K562 (cell line): ENCODE measurements around the gene HGS. TPM values are rescaled to one million over a fixed set of nuclear protein-coding genes. Genes with fewer than 3 reads are reported as not detected.

Source experiments
- ATAC-seq: fragments of 200-7000 bp; cut with Tn5 transposase; 3 replicates; pipeline ENCODE4 v1.9.1; 2020; ENCODE audit warnings: moderate library complexity
- BruUV-seq: library from RNA; stranded (reverse); fragments of 400-500 nt; replicated peaks from 2 replicates; lab custom pipeline; 2021; lab: Mats Ljungman, UMichigan
- CTCF ChIA-PET: fragments of 300-600 bp; formaldehyde crosslinking; extraction: SDS; loops from one replicate; lab custom pipeline; 2021; ENCODE audit warnings: low intra/inter-chr PET ratio; lab: Yijun Ruan, JAX
- POLR2A ChIA-PET: fragments of 300-600, 350-650 bp; sonication (Branson Sonifier 250); formaldehyde crosslinking; extraction: SDS; loops from one replicate; lab custom pipeline; 2021; ENCODE audit warnings: antibody characterized with exemption, inconsistent platforms; lab: Yijun Ruan, JAX
- DNase-seq, 4 experiments: peaks; one replicate each; pipeline versions ENCODE4 v3.0.0 to v3.0.0-alpha.2; 2011 to 2018; ENCODE audit warnings: low spot score in 3 of 4, mixed read lengths in 3 of 4; ENCODE audit errors: extremely low read depth in 1 of 4
- FAIRE-seq: peaks from 2 replicates; lab custom pipeline; 2011; peaks lifted over from hg19 to GRCh38; lab: Jason Lieb, UNC
- H2AFZ ChIP-seq: 2 replicates; pipeline ENCODE4 v1.6.0; 2011; ENCODE audit warnings: low read depth, low read length, control low read depth, inconsistent platforms
- H3K27ac ChIP-seq: fragments of 200-600 bp; 3 replicates; pipeline ENCODE4 v1.8.0; 2011; ENCODE audit warnings: low read depth, mild to moderate bottlenecking, control low read depth, inconsistent platforms, low read length, moderate library complexity, mixed read lengths; ENCODE audit errors: extremely low read depth
- H3K27me3 ChIP-seq, 2 experiments: fragments of 300-600 bp in 1 of 2; 2 replicates in 1 of 2; 3 replicates in 1 of 2; pipeline versions ENCODE4 v1.6.0 to v1.8.0; 2011; ENCODE audit warnings: inconsistent platforms in 2 of 2, low read length in 2 of 2, mild to moderate bottlenecking in 1 of 2, mixed read lengths in 1 of 2, moderate library complexity in 1 of 2; ENCODE audit not compliant: control insufficient read depth in 2 of 2, insufficient read depth in 2 of 2
- H3K36me3 ChIP-seq: fragments of 300-600 bp; 3 replicates; pipeline ENCODE4 v1.8.0; 2011; ENCODE audit warnings: mild to moderate bottlenecking, low read length, inconsistent platforms; ENCODE audit not compliant: control insufficient read depth, insufficient read depth
- H3K4me1 ChIP-seq, 2 experiments: fragments of 200-600 bp in 1 of 2; replicated peaks in 1 of 2; 2 replicates in 1 of 2; 3 replicates in 1 of 2; pipeline versions ENCODE4 v1.5.1 to v1.8.0; 2011; ENCODE audit warnings: inconsistent platforms in 2 of 2, low read length in 2 of 2, mild to moderate bottlenecking in 1 of 2, mixed read lengths in 1 of 2, moderate library complexity in 1 of 2; ENCODE audit not compliant: control insufficient read depth in 2 of 2, insufficient read depth in 2 of 2
- H3K4me2 ChIP-seq: 2 replicates; pipeline ENCODE4 v1.6.1; 2011; ENCODE audit warnings: low read length, control low read depth, inconsistent platforms, mixed read lengths; ENCODE audit not compliant: insufficient read depth
- H3K4me3 ChIP-seq: fragments of 200-600 bp; sonication (generic), shearing (Covaris generic); 2 replicates; pipeline ENCODE4 v1.5.1; 2016; ENCODE audit warnings: control low read depth, inconsistent platforms
- H3K79me2 ChIP-seq: fragments of 200-600 bp; 3 replicates; pipeline ENCODE4 v1.8.0; 2011; ENCODE audit warnings: low read length, inconsistent platforms; ENCODE audit not compliant: control insufficient read depth, insufficient read depth
- H3K9ac ChIP-seq, 2 experiments: 2 replicates each; pipeline versions ENCODE4 v1.6.0 to v1.6.1; 2011; ENCODE audit warnings: low read depth in 2 of 2, low read length in 2 of 2, control low read depth in 1 of 2, inconsistent platforms in 1 of 2, mild to moderate bottlenecking in 1 of 2, mixed read lengths in 1 of 2; ENCODE audit not compliant: insufficient read depth in 1 of 2
- H3K9me1 ChIP-seq: one replicate; pipeline ENCODE4 v1.6.0; 2011; ENCODE audit warnings: inconsistent platforms, mild to moderate bottlenecking, low read length, moderate library complexity; ENCODE audit not compliant: control insufficient read depth, insufficient read depth
- H3K9me3 ChIP-seq: replicated peaks from 2 replicates; pipeline ENCODE4 v1.5.1; 2011; ENCODE audit warnings: low read depth, low read length, inconsistent platforms; ENCODE audit not compliant: control insufficient read depth, insufficient read depth
- H4K20me1 ChIP-seq: replicated peaks from 2 replicates; pipeline ENCODE4 v1.6.1; 2011; ENCODE audit warnings: low read length, inconsistent platforms, mixed read lengths; ENCODE audit not compliant: control insufficient read depth, insufficient read depth
- KDM5B ChIP-seq: fragments of 200-600 bp; sonication (generic); IDR thresholded peaks from 2 replicates; pipeline ENCODE4 v1.6.1; 2012; ENCODE audit warnings: low read depth, mild to moderate bottlenecking, moderate library complexity, low read length, control low read depth, inconsistent platforms; ENCODE audit not compliant: insufficient replicate concordance
- MAX ChIP-seq: sonication (generic); formaldehyde crosslinking; IDR thresholded peaks from 2 replicates; pipeline ENCODE4 v1.9.0; 2022; ENCODE audit warnings: mild to moderate bottlenecking, missing genetic modification reagents
- POLR2AphosphoS5 ChIP-seq: IDR thresholded peaks from 2 replicates; pipeline ENCODE4 v1.6.1; 2011; ENCODE audit warnings: mild to moderate bottlenecking, low read depth, low read length, moderate library complexity; ENCODE audit not compliant: control insufficient read depth, insufficient read depth
- POLR2B ChIP-seq: fragments of 450-650 bp; IDR thresholded peaks from 2 replicates; pipeline ENCODE4 v1.6.1; 2018; ENCODE audit warnings: low read depth; ENCODE audit not compliant: partially characterized antibody
- POLR2G ChIP-seq: fragments of 200-400 bp; formaldehyde crosslinking; IDR thresholded peaks from 2 replicates; pipeline ENCODE4 v1.6.1; 2017; ENCODE audit warnings: low read depth, mild to moderate bottlenecking, antibody characterized with exemption, low read length, moderate library complexity
- RB1 ChIP-seq: fragments of 450-650 bp; IDR thresholded peaks from 2 replicates; pipeline ENCODE4 v1.6.1; 2017; ENCODE audit warnings: low read depth, mild to moderate bottlenecking
- RBFOX2 ChIP-seq: fragments of 200-400 bp; formaldehyde crosslinking; IDR thresholded peaks from 2 replicates; pipeline ENCODE4 v1.6.1; 2017; ENCODE audit warnings: low read depth, mild to moderate bottlenecking, low read length, moderate library complexity
- ZBTB11 ChIP-seq, 3 experiments: fragments of 200-800 bp in 1 of 3; fragments of 250-450 bp in 1 of 3; fragments of 450-650 bp in 1 of 3; sonication (Bioruptor Pico) in 1 of 3; sonication (Bioruptor generic) in 1 of 3; formaldehyde crosslinking in 1 of 3; IDR thresholded peaks; 2 replicates each; pipeline versions ENCODE4 v1.6.1 to v1.8.0; 2016 to 2022; ENCODE audit warnings: mild to moderate bottlenecking in 2 of 3, missing genetic modification characterization in 2 of 3, missing compliant biosample characterization in 1 of 3, moderate library complexity in 1 of 3
- ZNF263 ChIP-seq: sonication (generic); formaldehyde crosslinking; IDR thresholded peaks from 2 replicates; pipeline ENCODE4 v1.8.0; 2022; ENCODE audit warnings: mild to moderate bottlenecking, missing genetic modification reagents, borderline replicate concordance
- ZNF507 ChIP-seq: conservative IDR thresholded peaks from 2 replicates; pipeline ENCODE4 v1.6.1; 2017; ENCODE audit warnings: missing genetic modification characterization, missing compliant biosample characterization
- WGBS: fragments of 100-300 bp; shearing (Covaris generic); methylation state at CpG from one replicate; pipeline ENCODE4 v1.1.6; 2016; ENCODE audit warnings: low coverage, mixed read lengths; ENCODE audit not compliant: insufficient coverage; ENCODE audit errors: missing lambda C conversion rate; 5-methylcytosine and 5-hydroxymethylcytosine counted together
- in situ Hi-C: fragments of 300-500 bp; cut with MboI; formaldehyde crosslinking; loops from 4 replicates; pipeline ENCODE4 v1.15.0; 2018; ENCODE audit warnings: inconsistent platforms, mixed read lengths
- intact Hi-C: fragments of 100-400 bp; cut with micrococcal nuclease; formaldehyde crosslinking; loops from 2 replicates; pipeline ENCODE4 v1.14.2; 2022
- polyA plus RNA-seq, 8 experiments: library from polyadenylated mRNA; depleted of rRNA in 4 of 8; stranded (reverse) in 5 of 8; unstranded in 3 of 8; fragments of >200 nt; fragmentation: Nextera tagmentation in 2 of 8; fragmentation: Illumina TruSeq in 1 of 8; extraction: Ambion mirVana in 2 of 8; extraction: Trizol in 1 of 8; gene quantifications; 2 replicates each; pipeline versions ENCODE4 v1.2.1 to v1.2.3, GENCODE V29; 2011 to 2014; ENCODE audit warnings: inconsistent platforms in 1 of 8, missing spikeins in 1 of 8
- total RNA-seq, 7 experiments: library from RNA; depleted of rRNA in 6 of 7; stranded (reverse); fragments of >200 nt in 6 of 7; fragmentation: Illumina TruSeq in 2 of 7; extraction: Trizol in 2 of 7; gene quantifications; 2 replicates each; pipeline versions ENCODE4 v1.2.1 to v1.2.3, GENCODE V29; 2011 to 2021; ENCODE audit warnings: low replicate concordance in 1 of 7

The HGS gene
- total and polyA plus RNA-seq, 9 of the 15 experiments (the other 6 are each of a cell fraction or from before 2014, with no cell fraction given), result 3.9 to 176 (median 77.1) TPM

- ATAC-seq (no peak), FAIRE-seq (no peak), DNase-seq (no peak)
- no peaks in the 10 kb centered on the region for H3K9me1 ChIP-seq
- H3K27me3 ChIP-seq, result no peaks in the 10 kb centered on the region
- H2AFZ ChIP-seq, result no peak overlapping the region
- POLR2A ChIA-PET, result interaction anchor here (0.6 to 3.8 kb wide), 6 partner anchors 9 to 130 kb away, joined by 3 to 41 read pairs (median 8); partner anchors contain the start of genes ARL16 and HGS
- peak overlapping the region in 1 of 2 experiments; percentile 100; a peak in 3 of 4 replicates for H3K9ac ChIP-seq
- BruUV-seq, result no TSS peak
- CTCF ChIA-PET, result interaction anchor here (1.0 kb wide), 1 partner anchor 448 kb away, joined by 3 read pairs; no protein-coding TSS in a partner anchor
- no peaks in the 10 kb centered on the region for H3K9me3 ChIP-seq
- peaks cover 14% of the 10 kb centered on the region for H4K20me1 ChIP-seq
- peak overlapping the region; percentile 90; the same call in 2 of the 3 replicates for H3K27ac ChIP-seq
- TF ChIP-seq ZBTB11 (CRISPR knock-in tag; IDR thresholded peaks at IDR 0.05) (0 out of 6 replicates have a peak, but pooled peaks of 1 of the 3 experiments have one; percentile 30), RBFOX2 (peak; percentile 63), KDM5B (peak; percentile 1), POLR2AphosphoS5 (peak; percentile 34; the same call in 1 of the 2 replicates), RB1 (no peak), ZNF507 (tag) (no peak), POLR2G (peak; percentile 65; the same call in 1 of the 2 replicates), ZNF263 (CRISPR knock-in tag) (peak; percentile 16; the same call in 1 of the 2 replicates), MAX (CRISPR knock-in tag) (0 out of 2 replicates have a peak, but pooled peaks have one; percentile 21), POLR2B (peak; percentile 13)
- intact Hi-C loops (loop anchor here (5.0 kb wide), 1 partner anchor 33 kb away; the partner anchor contains the start of genes CCDC137 and OXLD1), in situ Hi-C loops (no loop called here)
- peaks cover 52% of the 10 kb centered on the region for H3K79me2 ChIP-seq
- H3K4me2 ChIP-seq, result peak overlapping the region; percentile 95
- H3K4me1 ChIP-seq, result peaks cover 14 to 50% of the 10 kb centered on the region in 2 experiments; a peak in 4 of 5 replicates
- WGBS, result 95% methylated on average over 8 of the region's 25 CpGs
- peaks cover 80% of the 10 kb centered on the region for H3K36me3 ChIP-seq
- peak overlapping the region; percentile 99 for H3K4me3 ChIP-seq
Observed at GRCh38 chr17:81700353-81701287, 16.8 kb downstream of the HGS start.
